Parathyroid adenoma (tissue), 2 donors: Measurements from ENCODE around the gene MAP2K1.

Experiments used
- H2AFZ ChIP-seq: fragments of 300-600 bp; sonication (generic); one replicate; pipeline ENCODE4 v1.7.0; 2017; ENCODE audit warnings: antibody characterized with exemption, mild to moderate bottlenecking
- H3K27ac ChIP-seq: fragments of 300-600 bp; sonication (generic); one replicate; pipeline ENCODE4 v1.7.0; 2017
- H3K27me3 ChIP-seq: fragments of 300-600 bp; sonication (generic); one replicate; pipeline ENCODE4 v1.7.0; 2017; ENCODE audit warnings: low read length; ENCODE audit not compliant: control insufficient read depth, insufficient read depth
- H3K36me3 ChIP-seq: fragments of 300-600 bp; sonication (generic); one replicate; pipeline ENCODE4 v1.7.0; 2017; ENCODE audit warnings: low read length; ENCODE audit not compliant: control insufficient read depth, insufficient read depth
- H3K4me1 ChIP-seq: fragments of 300-600 bp; sonication (generic); one replicate; pipeline ENCODE4 v1.7.0; 2017; ENCODE audit warnings: control low read depth
- H3K4me2 ChIP-seq: fragments of 300-600 bp; sonication (generic); one replicate; pipeline ENCODE4 v1.7.0; 2017; ENCODE audit warnings: low read length
- H3K4me3 ChIP-seq: fragments of 300-600 bp; sonication (generic); one replicate; pipeline ENCODE4 v1.7.0; 2017; ENCODE audit warnings: low read depth, low read length
- H3K79me2 ChIP-seq: fragments of 300-600 bp; sonication (generic); one replicate; pipeline ENCODE4 v1.7.0; 2017; ENCODE audit warnings: control low read depth
- H3K9ac ChIP-seq: fragments of 300-600 bp; sonication (generic); one replicate; pipeline ENCODE4 v1.7.0; 2017; ENCODE audit warnings: mild to moderate bottlenecking
- H3K9me3 ChIP-seq: fragments of 300-600 bp; sonication (generic); one replicate; pipeline ENCODE4 v1.7.0; 2017; ENCODE audit warnings: low read length; ENCODE audit not compliant: control insufficient read depth
- TF ChIP-seq, protein P1 (sequence below): fragments of 300-600 bp; sonication (generic); IDR thresholded peaks from one replicate; pipeline ENCODE4 v1.7.0; 2017; ENCODE audit warnings: antibody characterized with exemption, mild to moderate bottlenecking
- donor health status: primary hyperparathyroidism.

The MAP2K1 gene

GRCh38 chr15:66429546-66429945, 42.8 kb downstream of the MAP2K1 start:
- Histone ChIP-seq H3K4me1 (no peaks in the 10 kb centered on the region), H3K36me3 (no peaks in the 10 kb centered on the region), H3K79me2 (no peaks in the 10 kb centered on the region), H3K4me2 (no peak overlapping the region), H3K9ac (no peak overlapping the region), H3K9me3 (no peaks in the 10 kb centered on the region), H3K27ac (no peak overlapping the region), H3K27me3 (no peaks in the 10 kb centered on the region), H3K4me3 (no peak overlapping the region), H2AFZ (no peak overlapping the region)
- TF ChIP-seq, protein P1, sequence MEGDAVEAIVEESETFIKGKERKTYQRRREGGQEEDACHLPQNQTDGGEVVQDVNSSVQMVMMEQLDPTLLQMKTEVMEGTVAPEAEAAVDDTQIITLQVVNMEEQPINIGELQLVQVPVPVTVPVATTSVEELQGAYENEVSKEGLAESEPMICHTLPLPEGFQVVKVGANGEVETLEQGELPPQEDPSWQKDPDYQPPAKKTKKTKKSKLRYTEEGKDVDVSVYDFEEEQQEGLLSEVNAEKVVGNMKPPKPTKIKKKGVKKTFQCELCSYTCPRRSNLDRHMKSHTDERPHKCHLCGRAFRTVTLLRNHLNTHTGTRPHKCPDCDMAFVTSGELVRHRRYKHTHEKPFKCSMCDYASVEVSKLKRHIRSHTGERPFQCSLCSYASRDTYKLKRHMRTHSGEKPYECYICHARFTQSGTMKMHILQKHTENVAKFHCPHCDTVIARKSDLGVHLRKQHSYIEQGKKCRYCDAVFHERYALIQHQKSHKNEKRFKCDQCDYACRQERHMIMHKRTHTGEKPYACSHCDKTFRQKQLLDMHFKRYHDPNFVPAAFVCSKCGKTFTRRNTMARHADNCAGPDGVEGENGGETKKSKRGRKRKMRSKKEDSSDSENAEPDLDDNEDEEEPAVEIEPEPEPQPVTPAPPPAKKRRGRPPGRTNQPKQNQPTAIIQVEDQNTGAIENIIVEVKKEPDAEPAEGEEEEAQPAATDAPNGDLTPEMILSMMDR: no peak

DNA sequence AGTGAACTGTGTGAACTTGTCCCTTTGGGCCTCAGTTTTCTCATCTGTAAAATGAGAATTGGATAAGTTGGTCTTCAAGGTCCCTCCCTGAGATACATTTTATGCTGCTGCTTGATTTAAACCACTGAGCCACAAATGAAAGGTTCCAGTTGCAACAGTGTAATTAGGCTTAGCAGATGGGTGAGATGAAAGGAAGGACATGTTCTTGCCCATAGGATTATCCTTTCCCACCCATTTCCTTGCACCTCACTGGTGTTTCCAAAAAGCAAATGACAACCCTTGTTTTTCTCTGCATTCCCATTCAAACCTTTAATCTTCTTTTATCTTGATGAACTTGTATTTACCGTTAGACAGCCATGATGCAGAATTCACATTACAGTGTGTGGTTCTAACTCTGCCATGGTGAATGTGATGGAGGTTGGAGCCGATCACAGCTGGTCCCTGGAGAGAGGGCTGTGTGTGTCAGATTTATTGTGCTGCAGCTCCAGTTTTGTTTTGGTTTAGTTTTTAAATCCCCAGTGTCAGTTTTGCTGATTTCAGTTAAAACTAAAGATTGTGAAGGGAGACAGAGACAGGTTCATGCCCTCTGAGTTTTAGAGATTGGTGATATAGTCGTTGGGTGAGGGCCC, 44.0 kb downstream of the MAP2K1 start:
- no peaks in the 10 kb centered on the region for H3K27me3 ChIP-seq
- no peak overlapping the region for H3K4me3 ChIP-seq
- H2AFZ ChIP-seq: peak overlapping the region; percentile 11
- peak overlapping the region; percentile 27 for H3K4me2 ChIP-seq
- no peaks in the 10 kb centered on the region for H3K9me3 ChIP-seq
- H3K27ac ChIP-seq: no peak overlapping the region
- no peaks in the 10 kb centered on the region for H3K79me2 ChIP-seq
- TF ChIP-seq, protein P1: no peak
- H3K9ac ChIP-seq: no peak overlapping the region
- no peaks in the 10 kb centered on the region for H3K4me1 ChIP-seq
- no peaks in the 10 kb centered on the region for H3K36me3 ChIP-seq

DNA sequence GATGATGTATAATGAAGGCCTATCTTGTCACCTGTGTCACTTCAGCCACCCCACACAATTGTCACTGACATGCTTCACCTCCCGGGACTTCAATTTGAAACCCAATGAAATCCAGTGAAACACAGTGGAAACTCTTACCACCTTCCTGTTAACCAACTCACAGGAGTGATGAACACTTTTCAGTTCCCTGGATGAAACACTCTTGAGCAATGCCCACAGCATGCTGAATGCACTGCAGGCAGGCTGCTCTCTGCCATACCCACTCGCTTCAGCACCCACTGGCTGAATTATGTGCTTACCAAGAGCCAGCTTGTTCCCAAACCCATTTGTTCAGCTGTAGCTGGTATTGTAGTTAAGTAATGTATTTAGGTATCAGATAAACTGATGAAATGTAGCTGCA, 47.0 kb downstream of the MAP2K1 start:
- Histone ChIP-seq H3K4me1 (no peaks in the 10 kb centered on the region), H3K9me3 (no peaks in the 10 kb centered on the region), H2AFZ (no peak overlapping the region), H3K4me2 (no peak overlapping the region), H3K4me3 (no peak overlapping the region), H3K79me2 (no peaks in the 10 kb centered on the region), H3K9ac (no peak overlapping the region), H3K27me3 (no peaks in the 10 kb centered on the region), H3K36me3 (no peaks in the 10 kb centered on the region), H3K27ac (no peak overlapping the region)
- TF ChIP-seq, protein P1: no peak

GRCh38 chr15:66440501-66440900, 53.8 kb downstream of the MAP2K1 start:
- no peaks in the 10 kb centered on the region for H3K36me3 ChIP-seq
- H3K79me2 ChIP-seq: no peaks in the 10 kb centered on the region

More at GRCh38 chr15:66440501-66440900, 53.8 kb downstream of the MAP2K1 start:
- Histone ChIP-seq H3K4me2 (no peak overlapping the region), H3K9ac (no peak overlapping the region), H3K9me3 (no peaks in the 10 kb centered on the region), H3K27ac (no peak overlapping the region), H3K27me3 (no peaks in the 10 kb centered on the region), H3K4me1 (no peaks in the 10 kb centered on the region), H3K4me3 (no peak overlapping the region), H2AFZ (no peak overlapping the region)
- TF ChIP-seq, protein P1: no peak
